ENCODE measurements around the gene IL21R.

Gene IL21R

GRCh38 chr16:27374804-27375425, 27.1 kb upstream of the IL21R start:
- no peak for TF ChIP-seq CTCF (IDR thresholded peaks at IDR 0.05)
- peak overlapping the region; percentile 30 to 59 for H3K27ac ChIP-seq
- no peak for DNase-seq (ENCODE audit: low spot score)
- peak overlapping the region; percentile 24 for H3K4me3 ChIP-seq

- TF ChIP-seq CTCF (IDR thresholded peaks at IDR 0.05) = no peak
- Histone ChIP-seq H3K27ac (no peak overlapping the region), H3K4me3 (no peak overlapping the region)
- no peak for DNase-seq (ENCODE audit: low spot score)
These were observed 24.1 kb upstream of the IL21R start for GRCh38 chr16:27377666-27378485.

- no peak overlapping the region for H3K27ac ChIP-seq
- no peak overlapping the region for H3K4me3 ChIP-seq
- no peak for DNase-seq (ENCODE audit: low spot score)
- no peak for TF ChIP-seq CTCF (IDR thresholded peaks at IDR 0.05)
These were observed 23.0 kb upstream of the IL21R start for GRCh38 chr16:27378871-27379481.

- Histone ChIP-seq H3K4me3 (no peak overlapping the region), H3K27ac (no peak overlapping the region)
- DNase-seq (ENCODE audit: low spot score) = no peak
- TF ChIP-seq CTCF (IDR thresholded peaks at IDR 0.05) = no peak
These were observed 22.1 kb upstream of the IL21R start for GRCh38 chr16:27379919-27380318.

- no peak for DNase-seq (ENCODE audit: low spot score)
- H3K4me3 ChIP-seq = no peak overlapping the region
- TF ChIP-seq CTCF (IDR thresholded peaks at IDR 0.05) = no peak
These were observed 20.7 kb upstream of the IL21R start for GRCh38 chr16:27381236-27381635.

GRCh38 chr16:27381974-27382855, 19.8 kb upstream of the IL21R start:
- DNase-seq (ENCODE audit: low spot score) = no peak
- Histone ChIP-seq H3K4me3 (no peak overlapping the region), H3K27ac (no peak overlapping the region)
- no peak for TF ChIP-seq CTCF (IDR thresholded peaks at IDR 0.05)

More at GRCh38 chr16:27381236-27381635, 20.7 kb upstream of the IL21R start:
- no peak overlapping the region for H3K27ac ChIP-seq
